GM23248 (cell line): ENCODE measurements around the gene NBDY. TPM values are rescaled to one million over a fixed set of nuclear protein-coding genes. Genes with fewer than 3 reads are reported as not detected.
"Not testable (repeated sequence)": the region's sequence is repeated elsewhere in the genome, so short reads cannot be mapped to it uniquely, and the experiment has no call there.

Source experiments
- DNase-seq: peaks from one replicate; pipeline ENCODE4 v3.0.0-alpha.2; 2015
- H2AFZ ChIP-seq: fragments of 200-600 bp; sonication (generic); 2 replicates; pipeline ENCODE4 v1.6.1; 2016; ENCODE audit warnings: antibody characterized with exemption
- H3F3A ChIP-seq: fragments of 200-600 bp; sonication (generic); 2 replicates; pipeline ENCODE4 v1.6.1; 2016; ENCODE audit warnings: mild to moderate bottlenecking, antibody characterized with exemption, mixed run types; ENCODE audit not compliant: insufficient read depth
- H3K27ac ChIP-seq: fragments of 200-600 bp; sonication (generic); 2 replicates; pipeline ENCODE4 v1.5.1; 2016; ENCODE audit warnings: mild to moderate bottlenecking
- H3K27me3 ChIP-seq: fragments of 200-600 bp; sonication (generic); replicated peaks from 2 replicates; pipeline ENCODE4 v1.6.1; 2016; ENCODE audit warnings: mild to moderate bottlenecking; ENCODE audit not compliant: insufficient read depth
- H3K36me3 ChIP-seq: fragments of 200-600 bp; sonication (generic); 2 replicates; pipeline ENCODE4 v1.6.1; 2016; ENCODE audit warnings: low read depth, mild to moderate bottlenecking
- H3K4me1 ChIP-seq: fragments of 200-600 bp; sonication (generic); 2 replicates; pipeline ENCODE4 v1.6.1; 2016; ENCODE audit warnings: mild to moderate bottlenecking; ENCODE audit not compliant: insufficient read depth
- H3K4me2 ChIP-seq: fragments of 200-600 bp; sonication (generic); one replicate; pipeline ENCODE4 v1.6.1; 2016; ENCODE audit warnings: mild to moderate bottlenecking; ENCODE audit not compliant: unreplicated experiment
- H3K4me3 ChIP-seq: fragments of 200-600 bp; sonication (generic); 2 replicates; pipeline ENCODE4 v1.5.1; 2016; ENCODE audit warnings: mild to moderate bottlenecking
- H3K79me2 ChIP-seq: fragments of 200-600 bp; sonication (generic); 2 replicates; pipeline ENCODE4 v1.6.1; 2016; ENCODE audit warnings: mild to moderate bottlenecking; ENCODE audit not compliant: insufficient read depth
- H3K9ac ChIP-seq: fragments of 200-600 bp; sonication (generic); 2 replicates; pipeline ENCODE4 v1.6.1; 2016; ENCODE audit warnings: mild to moderate bottlenecking
- H3K9me2 ChIP-seq: fragments of 200-600 bp; sonication (generic); 2 replicates; pipeline ENCODE4 v1.6.1; 2016; ENCODE audit warnings: mixed run types, mild to moderate bottlenecking, moderate library complexity; ENCODE audit not compliant: insufficient read depth
- H3K9me3 ChIP-seq: fragments of 200-600 bp; sonication (generic); one replicate; pipeline ENCODE4 v1.6.1; 2017; ENCODE audit warnings: low read depth
- H4K20me1 ChIP-seq: fragments of 200-600 bp; sonication (generic); 2 replicates; pipeline ENCODE4 v1.6.0; 2016; ENCODE audit not compliant: insufficient read depth
- EZH2 ChIP-seq: fragments of 200-600 bp; sonication (generic); IDR thresholded peaks from 2 replicates; pipeline ENCODE4 v1.6.1; 2018; ENCODE audit warnings: antibody characterized with exemption, mild to moderate bottlenecking; ENCODE audit not compliant: insufficient read depth, poor library complexity, severe bottlenecking
- EZH2phosphoT487 ChIP-seq: fragments of 200-600 bp; sonication (generic); IDR thresholded peaks from 2 replicates; pipeline ENCODE4 v1.6.1; 2018; ENCODE audit warnings: antibody characterized with exemption, moderate library complexity, mild to moderate bottlenecking, low read depth; ENCODE audit not compliant: insufficient read depth
- WGBS, 2 experiments: methylation state at CpG; one replicate each; pipeline ENCODE4 v1.1.6; 2015 to 2017; ENCODE audit warnings: low lambda C conversion rate in 2 of 2, low coverage in 1 of 2; ENCODE audit errors: missing lambda C conversion rate in 2 of 2; 5-methylcytosine and 5-hydroxymethylcytosine counted together
- in situ Hi-C: fragments of 300-500 bp; cut with MboI; formaldehyde crosslinking; loops from 2 replicates; pipeline ENCODE4 v1.15.0; 2020
- polyA plus RNA-seq: library from polyadenylated mRNA; unstranded; fragments of >200 nt; fragmentation: Nextera tagmentation; extraction: Ambion mirVana; gene quantifications from 2 replicates; pipeline ENCODE4 v1.2.1, GENCODE V29; 2016
- total RNA-seq: library from RNA; depleted of rRNA; stranded (reverse); fragments of >200 nt; shearing (Covaris generic); gene quantifications from 2 replicates; pipeline ENCODE4 v1.2.3, GENCODE V29; 2014

The NBDY gene
- total and polyA plus RNA-seq, 2 experiments from 2014 or later = 8.5 to 193 TPM

DNA sequence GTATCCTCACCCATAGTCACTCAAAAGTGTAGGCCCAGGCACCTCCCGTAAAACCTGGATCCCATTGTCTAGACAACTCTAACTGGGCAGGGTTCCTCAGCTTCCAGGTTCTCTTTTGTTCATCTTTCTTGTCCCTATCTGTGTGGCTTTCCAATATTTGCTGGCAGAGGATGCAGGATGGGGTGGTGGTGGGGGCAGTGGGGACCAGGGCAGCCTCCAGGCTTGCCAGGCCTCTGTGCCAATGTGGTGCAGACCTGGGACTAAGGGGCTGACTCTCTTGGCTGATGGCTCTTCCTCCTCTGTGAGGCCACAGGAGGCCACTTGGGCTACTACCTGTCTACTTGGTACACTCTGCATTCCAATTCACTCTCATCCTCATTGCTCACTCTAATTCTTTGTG lies 76.4 kb downstream of the NBDY start:
- no peak overlapping the region for H2AFZ ChIP-seq
- H3K9me2 ChIP-seq = no peaks in the 10 kb centered on the region
- H3K36me3 ChIP-seq = no peaks in the 10 kb centered on the region
- TF ChIP-seq EZH2phosphoT487 (no peak), EZH2 (no peak)
- H3F3A ChIP-seq = no peaks in the 10 kb centered on the region
- H3K27ac ChIP-seq = no peak overlapping the region
- no peak for DNase-seq
- peaks cover 33% of the 10 kb centered on the region for H3K79me2 ChIP-seq
- H3K9me3 ChIP-seq = no peaks in the 10 kb centered on the region
- peaks cover 9% of the 10 kb centered on the region; the same call in 1 of the 2 replicates for H3K4me1 ChIP-seq
- H4K20me1 ChIP-seq = no peaks in the 10 kb centered on the region
- H3K4me3 ChIP-seq = no peak overlapping the region
- in situ Hi-C loops = loop anchor here (25.0 kb wide), 1 partner anchor 157 kb away; no protein-coding TSS in a partner anchor
- no peaks in the 10 kb centered on the region for H3K27me3 ChIP-seq
- no peak overlapping the region for H3K9ac ChIP-seq
- no peak overlapping the region for H3K4me2 ChIP-seq
- WGBS, 2 experiments = 88 to 100% methylated on average over 1 of the region's 1 CpG

DNA sequence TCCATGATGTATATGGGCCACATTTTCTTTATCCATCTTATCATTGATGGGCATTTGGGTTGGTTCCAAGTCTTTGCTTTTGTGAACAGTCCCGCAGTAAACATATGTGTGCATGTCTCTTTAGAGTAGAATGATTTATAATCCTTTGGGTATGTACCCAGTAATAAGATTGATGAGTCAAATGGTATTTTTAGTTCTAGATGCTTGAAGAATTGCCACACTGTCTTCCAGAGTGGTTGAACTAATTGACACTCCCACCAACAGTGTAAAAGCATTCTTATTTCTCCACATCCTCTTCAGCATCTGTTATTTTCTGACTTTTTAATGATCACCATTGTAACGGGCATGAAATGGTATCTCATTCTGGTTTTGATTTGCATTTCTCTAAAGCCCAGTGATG lies 77.1 kb downstream of the NBDY start:
- H2AFZ ChIP-seq, H3K4me2 ChIP-seq, H3K27ac ChIP-seq, H4K20me1 ChIP-seq, H3K9me3 ChIP-seq, H3K27me3 ChIP-seq, H3K4me3 ChIP-seq, H3K9ac ChIP-seq, H3F3A ChIP-seq, H3K9me2 ChIP-seq, H3K36me3 ChIP-seq, H3K4me1 ChIP-seq: not testable (repeated sequence)
- in situ Hi-C loops = loop anchor here (25.0 kb wide), 1 partner anchor 156 kb away; no protein-coding TSS in a partner anchor
- peak; percentile 28 for DNase-seq
- WGBS, 2 experiments = 5 to 14% methylated on average over 2 of the region's 2 CpGs
- H3K79me2 ChIP-seq = peaks cover 33% of the 10 kb centered on the region

- Histone ChIP-seq H3K4me1 (peaks cover 16% of the 10 kb centered on the region), H2AFZ (no peak overlapping the region), H3K27me3 (no peaks in the 10 kb centered on the region), H3K4me3 (no peak overlapping the region), H3K36me3 (no peaks in the 10 kb centered on the region), H3K27ac (no peak overlapping the region), H3F3A (no peaks in the 10 kb centered on the region; the same call in none of the 2 replicates), H3K4me2 (no peak overlapping the region), H3K9me3 (no peaks in the 10 kb centered on the region), H3K79me2 (peaks cover 40% of the 10 kb centered on the region), H4K20me1 (no peaks in the 10 kb centered on the region), H3K9ac (no peak overlapping the region), H3K9me2 (no peaks in the 10 kb centered on the region)
- TF ChIP-seq EZH2phosphoT487 = no peak
- no peak for DNase-seq
- in situ Hi-C loops = loop anchor here (25.0 kb wide), 1 partner anchor 151 kb away; no protein-coding TSS in a partner anchor
- 93 to 100% methylated on average over 3 to 5 of the region's 5 CpGs for WGBS, 2 experiments
These were observed 82.6 kb downstream of the NBDY start for GRCh38 chrX:56811599-56811998.

DNA sequence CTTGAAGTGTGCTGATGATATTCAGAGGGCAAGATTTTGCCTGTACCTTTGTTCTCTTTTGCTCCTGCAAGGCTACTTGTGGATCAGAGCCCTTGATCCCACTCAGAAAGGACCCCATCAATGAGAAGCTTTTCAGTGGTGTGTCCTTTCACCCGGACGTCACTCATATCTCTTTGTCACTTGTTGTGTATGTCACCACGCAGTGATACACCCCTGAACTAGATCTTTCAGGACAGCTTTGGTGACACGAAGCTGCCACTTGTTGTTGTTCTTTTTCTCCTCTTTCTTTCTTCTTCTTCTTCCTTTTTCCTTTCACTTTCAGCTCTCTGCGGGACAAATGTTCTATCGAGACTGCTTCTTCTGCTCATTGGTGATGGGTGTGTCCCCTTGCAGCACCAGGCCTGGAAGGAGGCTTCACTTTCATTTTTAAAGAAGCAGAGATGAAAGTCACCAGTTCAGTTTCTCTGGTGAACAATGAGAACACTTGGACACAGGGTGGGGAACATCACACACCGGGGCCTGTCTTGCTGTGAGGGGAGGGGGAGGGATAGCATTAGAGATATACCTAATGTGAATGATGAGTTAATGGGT lies 83.6 kb downstream of the NBDY start:
- no peaks in the 10 kb centered on the region for H3K36me3 ChIP-seq
- peak overlapping the region; percentile 76 for H3K4me2 ChIP-seq
- H2AFZ ChIP-seq = peak overlapping the region; percentile 41; the same call in 1 of the 2 replicates
- peaks cover 16% of the 10 kb centered on the region for H3K4me1 ChIP-seq
- H3K9me3 ChIP-seq = no peaks in the 10 kb centered on the region
- H3K9ac ChIP-seq = peak overlapping the region; percentile 79
- H3K27ac ChIP-seq = peak overlapping the region; percentile 93
- H3K79me2 ChIP-seq = peaks cover 37% of the 10 kb centered on the region
- peak; percentile 55 for DNase-seq
- H3K27me3 ChIP-seq = no peaks in the 10 kb centered on the region
- H3K9me2 ChIP-seq = no peaks in the 10 kb centered on the region
- peak overlapping the region; percentile 62 for H3K4me3 ChIP-seq
- no peaks in the 10 kb centered on the region for H4K20me1 ChIP-seq
- in situ Hi-C loops = loop anchor here (25.0 kb wide), 1 partner anchor 150 kb away; no protein-coding TSS in a partner anchor
- 23 to 31% methylated on average over 3 to 7 of the region's 7 CpGs for WGBS, 2 experiments
- TF ChIP-seq EZH2phosphoT487 (no peak), EZH2 (no peak)
- H3F3A ChIP-seq = no peaks in the 10 kb centered on the region; the same call in none of the 2 replicates
